ENCODE measurements around the gene WDR27.

Gene WDR27

GRCh38 chr6:169566319-169566718 lies 135.5 kb downstream of the WDR27 start:
- DNase-seq (ENCODE audit: low read depth in 2 of 2) = no peak

- no peak for DNase-seq (ENCODE audit: low read depth in 2 of 2)
Observed at GRCh38 chr6:169564453-169565240, 137.2 kb downstream of the WDR27 start.

GRCh38 chr6:169561665-169562064 lies 140.2 kb downstream of the WDR27 start:
- no peak for DNase-seq (ENCODE audit: low read depth in 2 of 2)

- DNase-seq (ENCODE audit: low read depth in 2 of 2) = no peak
Observed at GRCh38 chr6:169559592-169559991, 142.2 kb downstream of the WDR27 start.

GRCh38 chr6:169558774-169559441 lies 142.9 kb downstream of the WDR27 start:
- DNase-seq (ENCODE audit: low read depth in 2 of 2) = no peak

GRCh38 chr6:169558378-169558773 lies 143.5 kb downstream of the WDR27 start:
- no peak for DNase-seq (ENCODE audit: low read depth in 2 of 2)

GRCh38 chr6:169557887-169558286 lies 143.9 kb downstream of the WDR27 start:
- no peak for DNase-seq (ENCODE audit: low read depth in 2 of 2)

- no peak for DNase-seq (ENCODE audit: low read depth in 2 of 2)
Observed at GRCh38 chr6:169556758-169557548, 144.9 kb downstream of the WDR27 start.

- no peak for DNase-seq (ENCODE audit: low read depth in 2 of 2)
Observed at GRCh38 chr6:169555971-169556617, 145.7 kb downstream of the WDR27 start.

- no peak for DNase-seq (ENCODE audit: low read depth in 2 of 2)
Observed at GRCh38 chr6:169545982-169546381, 155.8 kb downstream of the WDR27 start.

GRCh38 chr6:169543704-169544103 lies 158.1 kb downstream of the WDR27 start:
- no peak for DNase-seq (ENCODE audit: low read depth in 2 of 2)

- DNase-seq (ENCODE audit: low read depth in 2 of 2) = no peak
Observed at GRCh38 chr6:169542491-169542890, 159.3 kb downstream of the WDR27 start.

GRCh38 chr6:169539176-169539897 lies 162.5 kb downstream of the WDR27 start:
- no peak for DNase-seq (ENCODE audit: low read depth in 2 of 2)

- no peak for DNase-seq (ENCODE audit: low read depth in 2 of 2)
Observed at GRCh38 chr6:169536446-169537170, 165.2 kb downstream of the WDR27 start.

GRCh38 chr6:169534039-169534421 lies 167.8 kb downstream of the WDR27 start:
- no peak for DNase-seq (ENCODE audit: low read depth in 2 of 2)

- no peak for DNase-seq (ENCODE audit: low read depth in 2 of 2)
Observed at GRCh38 chr6:169533301-169534038, 168.4 kb downstream of the WDR27 start.

- DNase-seq (ENCODE audit: low read depth in 2 of 2) = no peak
Observed at GRCh38 chr6:169530752-169531123, 171.1 kb downstream of the WDR27 start.

- no peak for DNase-seq (ENCODE audit: low read depth in 2 of 2)
Observed at GRCh38 chr6:169529931-169530751, 171.7 kb downstream of the WDR27 start.

GRCh38 chr6:169528755-169529154 lies 173.1 kb downstream of the WDR27 start:
- DNase-seq (ENCODE audit: low read depth in 2 of 2) = no peak
